ENCODE results near the gene ZNF423.

The ZNF423 gene

DNA sequence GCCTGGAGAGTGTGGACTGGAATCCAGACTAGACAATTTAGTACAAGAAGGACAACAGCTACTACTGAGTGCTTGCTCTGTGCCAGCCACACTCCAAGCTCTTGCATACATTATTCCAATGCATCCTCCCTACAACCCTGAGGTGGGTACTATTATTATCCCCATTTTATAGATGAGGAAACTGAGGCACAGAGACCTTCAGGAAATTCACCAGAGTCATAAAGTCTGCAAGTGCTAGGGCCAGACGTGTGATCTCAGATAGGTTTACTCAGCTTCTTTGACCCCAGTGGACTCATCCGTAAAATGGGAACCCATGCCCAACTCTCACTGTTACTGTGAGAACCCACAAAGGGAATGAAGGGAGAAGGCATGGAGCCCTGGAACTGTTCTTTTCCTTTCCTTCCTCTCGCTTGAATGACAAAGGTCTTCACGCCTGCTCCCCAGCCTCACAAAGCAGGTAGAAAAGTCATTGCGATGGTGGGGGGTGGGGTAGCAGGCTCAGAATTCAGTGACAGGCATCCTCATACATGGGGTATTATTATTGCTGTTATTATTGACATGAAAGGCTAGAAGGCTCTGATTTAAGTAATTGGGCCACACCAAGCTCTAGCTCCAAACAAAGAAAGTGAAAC lies 160.0 kb downstream of the ZNF423 start:
- TF ChIP-seq, protein P1, sequence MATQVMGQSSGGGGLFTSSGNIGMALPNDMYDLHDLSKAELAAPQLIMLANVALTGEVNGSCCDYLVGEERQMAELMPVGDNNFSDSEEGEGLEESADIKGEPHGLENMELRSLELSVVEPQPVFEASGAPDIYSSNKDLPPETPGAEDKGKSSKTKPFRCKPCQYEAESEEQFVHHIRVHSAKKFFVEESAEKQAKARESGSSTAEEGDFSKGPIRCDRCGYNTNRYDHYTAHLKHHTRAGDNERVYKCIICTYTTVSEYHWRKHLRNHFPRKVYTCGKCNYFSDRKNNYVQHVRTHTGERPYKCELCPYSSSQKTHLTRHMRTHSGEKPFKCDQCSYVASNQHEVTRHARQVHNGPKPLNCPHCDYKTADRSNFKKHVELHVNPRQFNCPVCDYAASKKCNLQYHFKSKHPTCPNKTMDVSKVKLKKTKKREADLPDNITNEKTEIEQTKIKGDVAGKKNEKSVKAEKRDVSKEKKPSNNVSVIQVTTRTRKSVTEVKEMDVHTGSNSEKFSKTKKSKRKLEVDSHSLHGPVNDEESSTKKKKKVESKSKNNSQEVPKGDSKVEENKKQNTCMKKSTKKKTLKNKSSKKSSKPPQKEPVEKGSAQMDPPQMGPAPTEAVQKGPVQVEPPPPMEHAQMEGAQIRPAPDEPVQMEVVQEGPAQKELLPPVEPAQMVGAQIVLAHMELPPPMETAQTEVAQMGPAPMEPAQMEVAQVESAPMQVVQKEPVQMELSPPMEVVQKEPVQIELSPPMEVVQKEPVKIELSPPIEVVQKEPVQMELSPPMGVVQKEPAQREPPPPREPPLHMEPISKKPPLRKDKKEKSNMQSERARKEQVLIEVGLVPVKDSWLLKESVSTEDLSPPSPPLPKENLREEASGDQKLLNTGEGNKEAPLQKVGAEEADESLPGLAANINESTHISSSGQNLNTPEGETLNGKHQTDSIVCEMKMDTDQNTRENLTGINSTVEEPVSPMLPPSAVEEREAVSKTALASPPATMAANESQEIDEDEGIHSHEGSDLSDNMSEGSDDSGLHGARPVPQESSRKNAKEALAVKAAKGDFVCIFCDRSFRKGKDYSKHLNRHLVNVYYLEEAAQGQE (IDR thresholded peaks at IDR 0.05; ENCODE audit: insufficient read depth in 1 of 2, low read depth in 2 of 2, low read length in 2 of 2) = no peak
- TF ChIP-seq FOXP2 (optimal IDR thresholded peaks at IDR 0.05; ENCODE audit: borderline replicate concordance, extremely low read depth, extremely low read length, insufficient read depth) (no peak), SIN3A (IDR thresholded peaks at IDR 0.05; ENCODE audit: borderline replicate concordance, insufficient read depth, low read length) (no peak), POLR2AphosphoS5 (IDR thresholded peaks at IDR 0.05; ENCODE audit: low read depth, low read length) (no peak), TAF1 (IDR thresholded peaks at IDR 0.05; ENCODE audit: borderline replicate concordance, insufficient read depth, low read length) (no peak)

DNA sequence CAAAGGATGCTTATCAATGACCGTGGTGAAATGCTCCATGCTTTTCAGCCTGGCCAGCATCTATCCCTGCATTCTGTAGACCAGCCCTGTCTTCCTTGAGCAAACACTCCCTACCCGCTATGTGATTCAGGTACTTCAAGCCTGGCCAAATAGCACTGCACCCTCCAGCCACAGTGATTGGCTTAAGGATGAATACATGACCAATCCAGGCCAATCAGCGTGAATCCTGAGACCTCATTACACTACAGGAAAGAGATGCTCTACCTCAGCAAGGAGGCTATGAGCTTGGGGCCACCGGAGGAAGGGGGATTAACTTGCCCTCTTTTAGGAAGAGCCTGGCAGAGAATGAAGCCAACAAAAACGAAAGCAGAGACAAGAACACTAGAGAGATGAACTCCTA lies 162.5 kb downstream of the ZNF423 start:
- TF ChIP-seq FOXP2 (optimal IDR thresholded peaks at IDR 0.05; ENCODE audit: borderline replicate concordance, extremely low read depth, extremely low read length, insufficient read depth) (no peak), POLR2AphosphoS5 (IDR thresholded peaks at IDR 0.05; ENCODE audit: low read depth, low read length) (no peak), SIN3A (IDR thresholded peaks at IDR 0.05; ENCODE audit: borderline replicate concordance, insufficient read depth, low read length) (no peak), TAF1 (IDR thresholded peaks at IDR 0.05; ENCODE audit: borderline replicate concordance, insufficient read depth, low read length) (no peak)
- TF ChIP-seq, protein P1 (IDR thresholded peaks at IDR 0.05; ENCODE audit: insufficient read depth in 1 of 2, low read depth in 2 of 2, low read length in 2 of 2) = no peak

DNA sequence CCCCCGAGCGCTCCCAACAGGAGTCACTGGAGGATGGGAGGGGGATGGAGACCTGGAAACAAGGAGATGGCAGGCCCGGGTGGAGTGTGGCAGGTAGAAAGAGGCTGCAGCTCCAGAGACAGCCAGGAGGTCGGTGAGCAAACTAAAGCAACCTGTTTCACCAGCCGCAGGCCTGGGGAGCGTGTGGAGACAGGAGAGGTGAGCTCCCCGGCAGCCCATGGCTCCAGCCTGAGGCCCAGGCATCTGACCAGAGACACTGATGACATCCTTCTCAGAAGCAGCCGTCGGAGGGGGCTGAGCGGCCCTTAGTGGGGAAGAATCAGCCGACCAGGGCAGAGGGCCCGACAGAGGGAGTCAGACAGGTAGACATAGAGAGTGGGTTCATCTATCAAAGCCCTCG lies 165.1 kb downstream of the ZNF423 start:
- TF ChIP-seq, protein P1 (IDR thresholded peaks at IDR 0.05; ENCODE audit: insufficient read depth in 1 of 2, low read depth in 2 of 2, low read length in 2 of 2) = no peak

DNA sequence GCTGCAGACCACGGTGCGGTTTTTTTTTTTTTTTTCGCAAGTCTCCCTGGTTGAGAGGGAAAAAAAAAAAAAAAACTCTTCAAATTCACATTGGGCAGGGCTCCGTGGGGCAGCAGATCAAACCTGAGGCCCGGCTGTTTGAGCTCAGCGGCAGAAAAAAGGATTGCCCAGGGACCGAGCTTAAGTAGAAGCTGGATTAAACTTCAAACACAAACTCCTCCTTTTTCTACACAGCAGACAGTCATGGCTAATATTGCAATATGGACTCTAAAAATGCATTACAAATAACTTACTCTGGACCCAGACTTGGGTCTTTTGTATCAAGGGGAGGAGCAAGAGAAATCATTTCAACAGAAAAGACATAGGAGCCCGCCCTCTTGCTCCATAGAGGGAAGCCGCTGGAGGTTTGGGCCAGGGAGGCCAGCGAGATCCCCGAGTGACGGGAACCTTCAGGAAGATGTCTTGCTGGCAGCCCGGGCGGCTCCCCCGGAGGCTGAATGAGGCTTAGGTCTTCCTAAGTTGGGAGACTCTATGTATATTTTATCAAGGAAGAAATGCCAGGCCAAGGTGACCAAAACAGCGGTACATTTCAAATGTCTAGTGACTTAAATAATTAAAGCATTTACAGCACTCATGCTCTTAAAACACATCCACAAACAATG lies 167.7 kb downstream of the ZNF423 start:
- TF ChIP-seq, protein P1 (IDR thresholded peaks at IDR 0.05; ENCODE audit: insufficient read depth in 1 of 2, low read depth in 2 of 2, low read length in 2 of 2) = no peak
- TF ChIP-seq POLR2AphosphoS5 (IDR thresholded peaks at IDR 0.05; ENCODE audit: low read depth, low read length) (no peak), TAF1 (IDR thresholded peaks at IDR 0.05; ENCODE audit: borderline replicate concordance, insufficient read depth, low read length) (no peak), FOXP2 (optimal IDR thresholded peaks at IDR 0.05; ENCODE audit: borderline replicate concordance, extremely low read depth, extremely low read length, insufficient read depth) (no peak)

Data from PFSK-1 (cell line).